Measurements from ENCODE around the gene IQSEC3.
"Not testable (repeated sequence)": the region's sequence is repeated elsewhere in the genome, so short reads cannot be mapped to it uniquely, and the experiment has no call there.

Gene IQSEC3

GRCh38 chr12:66428-66781 lies at the start of gene IQSEC3:
Gene IQSEC3, plus strand, starts transcription at chr12:66767. Its CDS starts 116 bp downstream, at chr12:66883.
- peaks cover 33% of the 10 kb centered on the region for H3K27me3 Mint-ChIP-seq
- H3K4me3 Mint-ChIP-seq, H3K4me1 Mint-ChIP-seq, H3K27ac Mint-ChIP-seq, H3K36me3 Mint-ChIP-seq: not testable (repeated sequence)
- peaks cover 11% of the 10 kb centered on the region for H3K9me3 Mint-ChIP-seq

- H3K9me3 Mint-ChIP-seq, H3K27me3 Mint-ChIP-seq, H3K27ac Mint-ChIP-seq, H3K36me3 Mint-ChIP-seq, H3K4me3 Mint-ChIP-seq: not testable (repeated sequence)
- peaks cover 16% of the 10 kb centered on the region for H3K4me1 Mint-ChIP-seq
These were observed 48.9 kb upstream of the IQSEC3 start for GRCh38 chr12:17370-18340.

- not testable (repeated sequence) for H3K9me3 Mint-ChIP-seq, H3K27me3 Mint-ChIP-seq, H3K27ac Mint-ChIP-seq, H3K4me3 Mint-ChIP-seq, H3K36me3 Mint-ChIP-seq
- peaks cover 20% of the 10 kb centered on the region for H3K4me1 Mint-ChIP-seq
These were observed 47.6 kb upstream of the IQSEC3 start for GRCh38 chr12:18821-19567.

- H3K4me1 Mint-ChIP-seq, result peaks cover 20% of the 10 kb centered on the region
- not testable (repeated sequence) for H3K36me3 Mint-ChIP-seq, H3K27ac Mint-ChIP-seq, H3K9me3 Mint-ChIP-seq, H3K4me3 Mint-ChIP-seq, H3K27me3 Mint-ChIP-seq
These were observed 46.7 kb upstream of the IQSEC3 start for GRCh38 chr12:19906-20305.

- Mint-ChIP-seq H3K27me3 (no peaks in the 10 kb centered on the region), H3K4me1 (peaks cover 20% of the 10 kb centered on the region), H3K9me3 (no peaks in the 10 kb centered on the region), H3K4me3 (no peak overlapping the region), H3K36me3 (peaks cover 4% of the 10 kb centered on the region), H3K27ac (no peak overlapping the region)
These were observed 45.8 kb upstream of the IQSEC3 start for GRCh38 chr12:20757-21156.

- no peak overlapping the region for H3K4me3 Mint-ChIP-seq
- peaks cover 4% of the 10 kb centered on the region for H3K36me3 Mint-ChIP-seq
These were observed 45.0 kb upstream of the IQSEC3 start for GRCh38 chr12:21301-22189.

GRCh38 chr12:22190-22529 lies 44.4 kb upstream of the IQSEC3 start:
- Mint-ChIP-seq H3K27me3 (no peaks in the 10 kb centered on the region), H3K36me3 (peaks cover 4% of the 10 kb centered on the region), H3K27ac (no peak overlapping the region), H3K4me1 (peaks cover 20% of the 10 kb centered on the region), H3K9me3 (no peaks in the 10 kb centered on the region), H3K4me3 (no peak overlapping the region)

More at GRCh38 chr12:21301-22189, 45.0 kb upstream of the IQSEC3 start:
- Mint-ChIP-seq H3K9me3 (no peaks in the 10 kb centered on the region), H3K27ac (no peak overlapping the region), H3K27me3 (no peaks in the 10 kb centered on the region), H3K4me1 (peaks cover 20% of the 10 kb centered on the region)

- Mint-ChIP-seq H3K27ac (no peak overlapping the region), H3K4me1 (peaks cover 20% of the 10 kb centered on the region), H3K36me3 (peaks cover 4% of the 10 kb centered on the region), H3K9me3 (no peaks in the 10 kb centered on the region), H3K4me3 (no peak overlapping the region), H3K27me3 (no peaks in the 10 kb centered on the region)
These were observed 43.9 kb upstream of the IQSEC3 start for GRCh38 chr12:22530-23201.

- not testable (repeated sequence) for H3K27ac Mint-ChIP-seq, H3K4me1 Mint-ChIP-seq, H3K4me3 Mint-ChIP-seq, H3K9me3 Mint-ChIP-seq, H3K27me3 Mint-ChIP-seq, H3K36me3 Mint-ChIP-seq
These were observed 38.7 kb upstream of the IQSEC3 start for GRCh38 chr12:27904-28303.

- not testable (repeated sequence) for H3K4me1 Mint-ChIP-seq, H3K9me3 Mint-ChIP-seq, H3K36me3 Mint-ChIP-seq, H3K4me3 Mint-ChIP-seq, H3K27me3 Mint-ChIP-seq, H3K27ac Mint-ChIP-seq
These were observed 27.8 kb upstream of the IQSEC3 start for GRCh38 chr12:38775-39174.

GRCh38 chr12:39555-40265 lies 26.9 kb upstream of the IQSEC3 start:
- H3K4me1 Mint-ChIP-seq, H3K36me3 Mint-ChIP-seq, H3K9me3 Mint-ChIP-seq, H3K4me3 Mint-ChIP-seq, H3K27ac Mint-ChIP-seq, H3K27me3 Mint-ChIP-seq: not testable (repeated sequence)

GRCh38 chr12:44352-44751 lies 22.2 kb upstream of the IQSEC3 start:
- H3K27me3 Mint-ChIP-seq, result peaks cover 18% of the 10 kb centered on the region
- not testable (repeated sequence) for H3K27ac Mint-ChIP-seq, H3K9me3 Mint-ChIP-seq, H3K4me3 Mint-ChIP-seq, H3K4me1 Mint-ChIP-seq, H3K36me3 Mint-ChIP-seq

GRCh38 chr12:45235-45990 lies 21.2 kb upstream of the IQSEC3 start:
- H3K27me3 Mint-ChIP-seq, result peaks cover 18% of the 10 kb centered on the region
- not testable (repeated sequence) for H3K9me3 Mint-ChIP-seq, H3K4me3 Mint-ChIP-seq, H3K36me3 Mint-ChIP-seq, H3K4me1 Mint-ChIP-seq, H3K27ac Mint-ChIP-seq

- H3K27ac Mint-ChIP-seq, H3K36me3 Mint-ChIP-seq, H3K4me3 Mint-ChIP-seq, H3K4me1 Mint-ChIP-seq, H3K9me3 Mint-ChIP-seq: not testable (repeated sequence)
- peaks cover 18% of the 10 kb centered on the region for H3K27me3 Mint-ChIP-seq
These were observed 20.6 kb upstream of the IQSEC3 start for GRCh38 chr12:45991-46358.
